SK-N-SH (cell line): ENCODE data around the gene SEMA4D. TPM values are rescaled to one million over a fixed set of nuclear protein-coding genes. Genes with fewer than 3 reads are reported as not detected.

Experiments used
- CTCF ChIA-PET: fragments of 300-600, 350-600 bp; formaldehyde crosslinking; extraction: SDS; loops from one replicate; lab custom pipeline; 2021; lab: Yijun Ruan, JAX
- POLR2A ChIA-PET: fragments of 350-600 bp; sonication (Branson Sonifier 250); formaldehyde crosslinking; extraction: SDS; loops from one replicate; lab custom pipeline; 2020; ENCODE audit warnings: antibody characterized with exemption, inconsistent platforms; lab: Yijun Ruan, JAX
- DNase-seq: peaks from one replicate; pipeline ENCODE4 v3.0.0; 2012
- H2AFZ ChIP-seq: fragments of 200-600 bp; sonication (generic); 2 replicates; pipeline ENCODE4 v1.8.1; 2016; ENCODE audit warnings: antibody characterized with exemption, mild to moderate bottlenecking, low read depth
- H3F3A ChIP-seq: fragments of 200-600 bp; sonication (generic); replicated peaks from 2 replicates; pipeline ENCODE3; 2016; ENCODE audit warnings: antibody characterized with exemption, mild to moderate bottlenecking; ENCODE audit not compliant: insufficient read depth
- H3K27ac ChIP-seq, 2 experiments: fragments of 200-500 bp in 1 of 2; fragments of 200-600 bp in 1 of 2; sonication (Bioruptor generic) in 1 of 2; sonication (generic), shearing (Covaris generic) in 1 of 2; 2 replicates each; pipeline versions ENCODE4 v1.5.1 to v1.6.1; 2014 to 2016; ENCODE audit warnings: low read depth in 2 of 2, inconsistent platforms in 1 of 2, low read length in 1 of 2, mild to moderate bottlenecking in 1 of 2, mixed read lengths in 1 of 2
- H3K27me3 ChIP-seq: fragments of 200-600 bp; sonication (generic), shearing (Covaris generic); 2 replicates; pipeline ENCODE4 v1.6.1; 2016; ENCODE audit warnings: mixed run types; ENCODE audit not compliant: insufficient read depth
- H3K36me3 ChIP-seq, 2 experiments: fragments of 200-500 bp in 1 of 2; fragments of 200-600 bp in 1 of 2; sonication (Bioruptor generic) in 1 of 2; sonication (generic) in 1 of 2; replicated peaks in 1 of 2; 2 replicates each; pipeline versions ENCODE3 to v1.5.1; 2014 to 2016; ENCODE audit warnings: low read length in 1 of 2, mild to moderate bottlenecking in 1 of 2; ENCODE audit not compliant: insufficient read depth in 2 of 2, control insufficient read depth in 1 of 2
- H3K4me1 ChIP-seq, 2 experiments: fragments of 200-500 bp in 1 of 2; fragments of 200-600 bp in 1 of 2; sonication (Bioruptor generic) in 1 of 2; sonication (generic), shearing (Covaris generic) in 1 of 2; 2 replicates each; pipeline versions ENCODE4 v1.5.1 to v1.6.1; 2014 to 2016; ENCODE audit warnings: low read depth in 1 of 2, low read length in 1 of 2, mixed run types in 1 of 2; ENCODE audit not compliant: insufficient read depth in 2 of 2, control insufficient read depth in 1 of 2
- H3K4me2 ChIP-seq: fragments of 200-600 bp; sonication (generic), shearing (Covaris generic); 2 replicates; pipeline ENCODE4 v1.6.1; 2017; ENCODE audit warnings: mixed run types
- H3K4me3 ChIP-seq, 2 experiments: fragments of 200-500 bp in 1 of 2; fragments of 200-600 bp in 1 of 2; sonication (Bioruptor generic) in 1 of 2; sonication (generic), shearing (Covaris generic) in 1 of 2; 2 replicates each; pipeline versions ENCODE4 v1.5.1 to v1.8.1; 2014 to 2016; ENCODE audit warnings: low read depth in 2 of 2, inconsistent platforms in 1 of 2, low read length in 1 of 2, mild to moderate bottlenecking in 1 of 2, mixed read lengths in 1 of 2, moderate library complexity in 1 of 2
- H3K79me2 ChIP-seq: fragments of 200-600 bp; sonication (generic); 2 replicates; pipeline ENCODE4 v1.8.1; 2017; ENCODE audit warnings: mild to moderate bottlenecking; ENCODE audit not compliant: insufficient read depth
- H3K9ac ChIP-seq: fragments of 200-600 bp; sonication (generic); 2 replicates; pipeline ENCODE4 v1.6.1; 2017; ENCODE audit warnings: mixed run types
- H3K9me2 ChIP-seq: fragments of 200-600 bp; sonication (generic); 2 replicates; pipeline ENCODE4 v1.6.1; 2017; ENCODE audit warnings: mixed run types
- H3K9me3 ChIP-seq: fragments of 200-600 bp; sonication (generic); 2 replicates; pipeline ENCODE4 v1.6.1; 2017; ENCODE audit warnings: mixed run types, mild to moderate bottlenecking, moderate library complexity
- H4K20me1 ChIP-seq: fragments of 200-600 bp; sonication (generic); 2 replicates; pipeline ENCODE4 v1.6.1; 2017; ENCODE audit warnings: mild to moderate bottlenecking, mixed run types; ENCODE audit not compliant: insufficient read depth
- CHD2 ChIP-seq: fragments of 150-350 bp; IDR thresholded peaks from 2 replicates; pipeline ENCODE4 v1.6.1; 2018; ENCODE audit warnings: low read length; ENCODE audit not compliant: partially characterized antibody
- JUND ChIP-seq: IDR thresholded peaks from 2 replicates; pipeline ENCODE4 v1.4.0; 2012
- NRF1 ChIP-seq: IDR thresholded peaks from 2 replicates; pipeline ENCODE4 v1.6.1; 2012; ENCODE audit warnings: low read depth, mild to moderate bottlenecking, low read length
- POLR2AphosphoS5 ChIP-seq: IDR thresholded peaks from 2 replicates; pipeline ENCODE4 v1.6.1; 2012; ENCODE audit warnings: low read depth, low read length
- RFX5 ChIP-seq: IDR thresholded peaks from 2 replicates; pipeline ENCODE4 v1.6.1; 2012; ENCODE audit warnings: mild to moderate bottlenecking, improper control_type of control experiment, low read length
- TCF12 ChIP-seq: IDR thresholded peaks from 2 replicates; pipeline ENCODE4 v1.4.0; 2012
- YY1 ChIP-seq: IDR thresholded peaks from 2 replicates; pipeline ENCODE4 v1.4.0; 2012; ENCODE audit warnings: low read depth, mild to moderate bottlenecking
- WGBS: methylation state at CpG from one replicate; pipeline ENCODE4 v1.1.6; 2017; ENCODE audit warnings: low lambda C conversion rate; 5-methylcytosine and 5-hydroxymethylcytosine counted together
- polyA plus RNA-seq, 3 experiments: library from polyadenylated mRNA; depleted of rRNA; stranded (reverse); fragments of >200 nt; gene quantifications; 2 replicates each; pipeline ENCODE4 v1.2.3, GENCODE V29; 2012
- TF ChIP-seq, protein P1 (sequence below): fragments of 150-350 bp; IDR thresholded peaks from 2 replicates; pipeline ENCODE4 v1.6.1; 2017; ENCODE audit warnings: antibody characterized with exemption, low read length, low read depth, borderline replicate concordance

SEMA4D gene
- polyA plus RNA-seq, 1 of the 3 experiments (the other 2 are of a cell fraction): 4.8 TPM

DNA sequence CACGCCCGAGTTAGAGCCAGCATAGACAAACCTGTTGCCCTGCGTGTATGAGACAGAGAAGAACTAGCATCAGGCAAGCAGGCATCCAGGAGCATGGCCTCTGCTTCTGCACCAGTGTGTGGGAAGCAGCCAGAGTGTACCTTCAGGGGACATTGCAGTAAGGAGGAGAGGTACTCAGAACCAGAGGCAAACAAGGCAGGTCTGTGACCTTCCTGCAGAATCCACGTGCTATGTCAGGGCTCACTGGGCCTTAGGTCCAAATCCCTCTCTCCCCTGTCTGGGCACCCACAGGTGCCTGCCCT is 116.7 kb downstream of the SEMA4D start:
- DNase-seq: no peak

DNA sequence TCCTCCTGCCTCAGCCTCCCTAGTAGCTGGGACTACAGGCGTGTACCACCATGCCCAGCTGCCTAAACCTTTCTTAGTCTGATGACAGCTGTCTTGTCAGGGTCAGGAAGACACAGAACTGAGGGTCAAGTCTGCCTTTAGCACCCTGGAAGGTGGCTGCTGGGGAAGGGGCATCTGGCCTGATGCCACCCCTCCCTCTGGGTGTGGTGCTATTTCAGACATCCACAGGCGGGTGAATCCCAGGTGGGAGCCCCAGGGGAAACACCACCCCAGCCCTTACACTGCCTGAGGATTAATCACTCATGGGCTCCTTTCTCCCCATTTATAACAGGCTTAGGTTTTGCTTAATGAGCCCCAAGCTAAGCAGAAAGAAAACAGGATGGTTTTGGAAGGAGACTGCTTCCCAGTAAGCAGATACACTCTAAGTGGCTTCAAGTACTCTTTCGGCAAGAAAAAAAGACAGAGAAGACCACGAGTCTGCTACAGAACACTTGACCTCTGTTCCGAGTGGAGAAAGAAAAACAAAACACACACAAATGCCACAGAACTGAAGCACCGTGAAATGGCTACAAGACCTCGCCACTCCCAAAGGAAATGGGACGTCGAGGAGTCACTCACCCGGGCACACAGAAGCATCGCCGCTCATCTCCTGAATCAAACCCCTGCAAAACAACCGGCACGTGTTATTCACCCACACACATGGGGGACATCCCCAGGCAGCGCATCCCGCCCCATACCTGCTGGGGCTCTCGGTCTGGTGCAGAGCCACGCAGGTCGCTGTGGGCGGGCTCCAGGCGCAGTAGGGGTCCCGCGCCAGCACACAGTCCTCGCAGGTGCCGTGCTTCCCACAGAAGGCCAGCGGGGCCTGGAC is 117.2 kb downstream of the SEMA4D start:
- H3F3A ChIP-seq: no peaks in the 10 kb centered on the region
- no peaks in the 10 kb centered on the region for H4K20me1 ChIP-seq
- no peak overlapping the region for H3K9ac ChIP-seq
- POLR2A ChIA-PET: no interaction called here
- peaks cover 0 to 5% of the 10 kb centered on the region in 2 experiments; a peak in 1 of 4 replicates for H3K4me1 ChIP-seq
- no peak overlapping the region for H3K4me3 ChIP-seq
- H3K27ac ChIP-seq: no peak overlapping the region
- CTCF ChIA-PET: interaction anchor here (1.2 kb wide), 1 partner anchor 168 kb away, joined by 5 read pairs; no protein-coding TSS in a partner anchor
- no peaks in the 10 kb centered on the region for H3K9me2 ChIP-seq
- no peaks in the 10 kb centered on the region for H3K36me3 ChIP-seq
- 92% methylated on average over 21 of the region's 26 CpGs for WGBS
- no peak overlapping the region for H2AFZ ChIP-seq
- DNase-seq: no peak
- H3K9me3 ChIP-seq: no peaks in the 10 kb centered on the region
- no peaks in the 10 kb centered on the region for H3K27me3 ChIP-seq
- H3K79me2 ChIP-seq: no peaks in the 10 kb centered on the region
- H3K4me2 ChIP-seq: no peak overlapping the region
- no peak for TF ChIP-seq JUND
- TF ChIP-seq, protein P1, sequence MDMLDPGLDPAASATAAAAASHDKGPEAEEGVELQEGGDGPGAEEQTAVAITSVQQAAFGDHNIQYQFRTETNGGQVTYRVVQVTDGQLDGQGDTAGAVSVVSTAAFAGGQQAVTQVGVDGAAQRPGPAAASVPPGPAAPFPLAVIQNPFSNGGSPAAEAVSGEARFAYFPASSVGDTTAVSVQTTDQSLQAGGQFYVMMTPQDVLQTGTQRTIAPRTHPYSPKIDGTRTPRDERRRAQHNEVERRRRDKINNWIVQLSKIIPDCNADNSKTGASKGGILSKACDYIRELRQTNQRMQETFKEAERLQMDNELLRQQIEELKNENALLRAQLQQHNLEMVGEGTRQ: no peak
- TF ChIP-seq TCF12: no peak
- TF ChIP-seq, all 33 proteins: peak for 0

More for the DNA sequence above, 116.7 kb downstream of the SEMA4D start:
- Histone ChIP-seq H3K9ac (no peak overlapping the region), H3K4me3 (no peak overlapping the region), H3K9me2 (no peaks in the 10 kb centered on the region), H3K27ac (no peak overlapping the region), H3F3A (no peaks in the 10 kb centered on the region), H3K79me2 (no peaks in the 10 kb centered on the region), H4K20me1 (no peaks in the 10 kb centered on the region), H3K9me3 (no peaks in the 10 kb centered on the region), H3K27me3 (no peaks in the 10 kb centered on the region), H2AFZ (no peak overlapping the region), H3K4me1 (peaks cover 0 to 3% of the 10 kb centered on the region in 2 experiments; a peak in 1 of 4 replicates), H3K36me3 (no peaks in the 10 kb centered on the region), H3K4me2 (no peak overlapping the region)
- WGBS: 93% methylated on average over 2 of the region's 4 CpGs
- ChIA-PET POLR2A (no interaction called here), CTCF (interaction anchor here (0.7 to 1.9 kb wide), 2 partner anchors 13 to 168 kb away, joined by 3 to 6 read pairs; no protein-coding TSS in a partner anchor)
- no peak for TF ChIP-seq CHD2
- TF ChIP-seq YY1: no peak
- TF ChIP-seq POLR2AphosphoS5: no peak

DNA sequence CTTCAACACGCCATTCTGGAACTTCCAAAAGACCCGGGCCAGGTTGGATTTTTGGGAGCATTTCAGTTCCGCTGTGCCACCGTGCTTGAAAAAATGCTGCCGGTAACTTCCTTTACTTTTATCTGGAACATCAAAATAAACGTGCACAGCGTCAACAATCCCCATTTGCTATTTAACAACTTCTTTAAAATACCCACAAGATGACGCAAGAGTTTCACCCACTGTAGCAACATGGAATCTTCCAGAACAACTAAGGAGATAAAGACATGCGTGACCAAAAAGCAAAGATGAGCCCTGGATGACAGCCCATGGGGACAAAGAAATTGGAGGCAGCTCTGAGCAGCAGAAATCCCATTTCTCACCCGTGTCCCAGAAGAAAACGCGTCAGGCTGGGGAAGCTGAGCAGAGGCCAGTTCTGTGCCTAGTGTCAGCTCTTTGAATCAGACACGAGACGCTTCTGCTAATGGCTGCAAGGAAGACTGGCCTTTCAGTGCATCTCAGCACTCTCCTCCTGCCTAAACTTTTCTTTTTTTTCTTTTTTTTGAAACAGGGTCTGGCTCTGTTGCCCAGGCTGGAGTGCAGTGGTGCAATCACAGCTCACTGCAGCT is 118.3 kb downstream of the SEMA4D start:
- WGBS: 93% methylated on average over 12 of the region's 14 CpGs
- TF ChIP-seq RFX5 (no peak), NRF1 (no peak)
- Histone ChIP-seq H3K27me3 (no peaks in the 10 kb centered on the region), H3K9me3 (no peaks in the 10 kb centered on the region), H3F3A (no peaks in the 10 kb centered on the region), H4K20me1 (no peaks in the 10 kb centered on the region), H3K4me2 (no peak overlapping the region), H3K4me3 (no peak overlapping the region), H3K9ac (no peak overlapping the region), H3K36me3 (no peaks in the 10 kb centered on the region), H3K79me2 (no peaks in the 10 kb centered on the region), H3K4me1 (peaks cover 0 to 13% of the 10 kb centered on the region in 2 experiments; a peak in 1 of 4 replicates), H2AFZ (no peak overlapping the region), H3K9me2 (no peaks in the 10 kb centered on the region), H3K27ac (no peak overlapping the region)
- POLR2A ChIA-PET: no interaction called here
- CTCF ChIA-PET: interaction anchor here (1.2 kb wide), 1 partner anchor 169 kb away, joined by 5 read pairs; no protein-coding TSS in a partner anchor
- DNase-seq: no peak
